Smooth muscle cell (in vitro differentiated cells): ENCODE measurements around the gene MYH14. TPM values are rescaled to one million over a fixed set of nuclear protein-coding genes. Genes with fewer than 3 reads are reported as not detected.
"Not testable (repeated sequence)": the region's sequence is repeated elsewhere in the genome, so short reads cannot be mapped to it uniquely, and the experiment has no call there.

Experiments used
- DNase-seq: peaks from one replicate; lab custom pipeline; 2025; ENCODE audit not compliant: unreplicated experiment; lab: John Stamatoyannopoulos, UW
- H2AFZ ChIP-seq: fragments of 200-600 bp; sonication (generic); 2 replicates; pipeline ENCODE4 v1.6.0; 2016; ENCODE audit warnings: antibody characterized with exemption, low read depth, mild to moderate bottlenecking
- H3F3A ChIP-seq: fragments of 200-600 bp; sonication (generic); 2 replicates; pipeline ENCODE4 v1.6.0; 2017; ENCODE audit warnings: antibody characterized with exemption, low read depth
- H3K27ac ChIP-seq: fragments of 200-600 bp; sonication (generic); 2 replicates; pipeline ENCODE4 v1.5.1; 2016; ENCODE audit warnings: low read depth, mild to moderate bottlenecking
- H3K27me3 ChIP-seq: fragments of 200-600 bp; sonication (generic); 2 replicates; pipeline ENCODE4 v1.6.1; 2016; ENCODE audit warnings: low read depth, mild to moderate bottlenecking
- H3K36me3 ChIP-seq: fragments of 200-600 bp; sonication (generic); 2 replicates; pipeline ENCODE4 v1.5.1; 2016; ENCODE audit warnings: low read depth
- H3K4me1 ChIP-seq: fragments of 200-600 bp; sonication (generic); 2 replicates; pipeline ENCODE4 v1.5.1; 2016; ENCODE audit warnings: low read depth
- H3K4me2 ChIP-seq: fragments of 200-600 bp; sonication (generic); 2 replicates; pipeline ENCODE4 v1.6.0; 2016; ENCODE audit warnings: mild to moderate bottlenecking
- H3K4me3 ChIP-seq: fragments of 200-600 bp; sonication (generic); 2 replicates; pipeline ENCODE4 v1.5.1; 2016; ENCODE audit warnings: mild to moderate bottlenecking
- H3K79me2 ChIP-seq: fragments of 200-600 bp; sonication (generic); 2 replicates; pipeline ENCODE4 v1.6.0; 2016; ENCODE audit warnings: low read depth, mild to moderate bottlenecking
- H3K9ac ChIP-seq: fragments of 200-600 bp; sonication (generic); 2 replicates; pipeline ENCODE4 v1.6.0; 2016; ENCODE audit warnings: low read depth
- H3K9me3 ChIP-seq: fragments of 200-600 bp; sonication (generic); replicated peaks from 2 replicates; pipeline ENCODE4 v1.5.1; 2016; ENCODE audit warnings: low read depth
- H4K20me1 ChIP-seq: fragments of 200-600 bp; sonication (generic); 2 replicates; pipeline ENCODE4 v1.6.0; 2016; ENCODE audit warnings: low read depth
- CTCF ChIP-seq: fragments of 200-600 bp; sonication (generic); IDR thresholded peaks from 2 replicates; pipeline ENCODE4 v1.5.1; 2017; ENCODE audit warnings: borderline replicate concordance, mild to moderate bottlenecking, antibody characterized with exemption; ENCODE audit not compliant: insufficient read depth, poor library complexity, severe bottlenecking
- WGBS: methylation state at CpG from one replicate; pipeline ENCODE4 v1.1.7; 2016; ENCODE audit warnings: low lambda C conversion rate; 5-methylcytosine and 5-hydroxymethylcytosine counted together
- polyA plus RNA-seq: library from polyadenylated mRNA; unstranded; fragments of >200 nt; fragmentation: Nextera tagmentation; extraction: Ambion mirVana; gene quantifications from 2 replicates; pipeline ENCODE4 v1.2.1, GENCODE V29; 2016
- total RNA-seq: library from RNA; depleted of rRNA; stranded (reverse); fragments of >200 nt; gene quantifications from 2 replicates; pipeline ENCODE4 v1.2.3, GENCODE V29; 2014

The MYH14 gene
- total and polyA plus RNA-seq, 2 experiments from 2014 or later = 7.5 to 30.6 TPM

DNA sequence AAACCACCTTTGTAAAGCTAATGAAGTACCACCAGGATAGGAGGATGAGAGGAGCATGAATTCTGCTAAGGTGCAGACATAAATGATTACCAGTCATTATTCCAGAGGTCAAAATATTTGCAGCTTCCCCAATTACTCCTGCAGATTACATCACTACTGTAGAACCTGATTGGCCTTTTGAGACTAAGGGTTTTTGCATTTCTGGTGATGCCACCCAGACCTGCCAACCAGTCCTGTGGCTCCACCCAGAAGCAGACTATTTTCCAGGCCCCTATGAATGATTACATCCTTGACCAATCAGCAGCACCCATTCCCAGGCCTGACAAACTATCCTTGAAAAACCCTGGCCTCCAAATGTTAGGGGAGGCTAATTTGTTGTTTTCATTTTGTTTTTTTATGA lies 136.9 kb downstream of the MYH14 start:
- no peaks in the 10 kb centered on the region for H3K36me3 ChIP-seq
- no peak overlapping the region for H2AFZ ChIP-seq
- H3K4me2 ChIP-seq = no peak overlapping the region
- H3F3A ChIP-seq = no peaks in the 10 kb centered on the region
- TF ChIP-seq CTCF = no peak
- no peak overlapping the region for H3K27ac ChIP-seq
- no peaks in the 10 kb centered on the region for H3K27me3 ChIP-seq
- no peak for DNase-seq
- no peaks in the 10 kb centered on the region for H3K79me2 ChIP-seq
- H3K9me3 ChIP-seq = no peaks in the 10 kb centered on the region
- no peaks in the 10 kb centered on the region for H3K4me1 ChIP-seq
- no peak overlapping the region for H3K9ac ChIP-seq
- no peak overlapping the region for H3K4me3 ChIP-seq
- no peaks in the 10 kb centered on the region for H4K20me1 ChIP-seq

GRCh38 chr19:50341091-50341564 lies 137.7 kb downstream of the MYH14 start:
- H3K27ac ChIP-seq = no peak overlapping the region
- WGBS = 98% methylated on average over 3 of the region's 3 CpGs
- no peak overlapping the region for H3K4me3 ChIP-seq
- no peaks in the 10 kb centered on the region for H3K27me3 ChIP-seq
- H2AFZ ChIP-seq = no peak overlapping the region
- H3K4me1 ChIP-seq = no peaks in the 10 kb centered on the region
- H3K9ac ChIP-seq = no peak overlapping the region
- no peaks in the 10 kb centered on the region for H3K9me3 ChIP-seq
- H3K4me2 ChIP-seq = no peak overlapping the region
- H4K20me1 ChIP-seq = no peaks in the 10 kb centered on the region
- no peaks in the 10 kb centered on the region for H3K79me2 ChIP-seq
- DNase-seq = no peak
- no peak for TF ChIP-seq CTCF
- no peaks in the 10 kb centered on the region for H3F3A ChIP-seq
- no peaks in the 10 kb centered on the region for H3K36me3 ChIP-seq

DNA sequence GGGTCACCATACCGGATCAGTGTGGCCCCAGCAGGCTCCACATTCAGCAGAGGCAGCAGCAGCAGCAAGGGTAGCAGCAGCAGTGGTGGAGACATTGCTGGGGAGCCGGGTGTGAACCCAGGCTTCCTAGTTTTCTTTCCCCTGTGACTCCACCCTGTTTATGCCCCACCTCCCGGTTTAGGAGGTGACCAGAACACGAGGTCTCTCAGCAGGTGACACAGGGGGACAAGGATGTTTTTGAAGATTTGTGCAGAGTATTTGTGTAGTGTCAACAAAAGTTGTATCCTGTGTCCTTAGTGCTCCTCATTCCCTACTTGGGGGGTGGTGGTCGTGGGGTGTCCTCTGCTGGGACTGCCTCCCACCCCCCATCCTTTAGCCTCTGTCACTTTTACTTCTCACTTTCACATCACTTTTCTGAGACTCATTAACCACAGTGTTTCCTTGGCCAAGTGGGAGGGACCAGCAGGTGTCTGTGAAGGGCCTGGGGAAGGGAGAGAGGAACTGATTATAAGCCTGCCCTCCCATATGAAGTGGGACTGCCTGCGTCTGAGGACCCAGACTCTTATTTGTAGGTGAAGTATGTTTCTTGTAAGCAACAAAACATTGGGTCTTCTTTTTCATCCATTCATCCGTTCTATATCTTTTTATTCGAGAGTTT lies 141.4 kb downstream of the MYH14 start:
- no peak overlapping the region for H3K27ac ChIP-seq
- H3F3A ChIP-seq = no peaks in the 10 kb centered on the region
- H3K79me2 ChIP-seq = no peaks in the 10 kb centered on the region
- no peak for TF ChIP-seq CTCF
- no peak overlapping the region for H2AFZ ChIP-seq
- no peak overlapping the region for H3K4me2 ChIP-seq
- H3K4me1 ChIP-seq = no peaks in the 10 kb centered on the region
- no peak overlapping the region for H3K4me3 ChIP-seq
- no peak for DNase-seq
- 88% methylated on average over 8 of the region's 8 CpGs for WGBS
- H3K27me3 ChIP-seq = no peaks in the 10 kb centered on the region
- H4K20me1 ChIP-seq = no peaks in the 10 kb centered on the region
- no peak overlapping the region for H3K9ac ChIP-seq
- H3K9me3 ChIP-seq = no peaks in the 10 kb centered on the region
- H3K36me3 ChIP-seq = no peaks in the 10 kb centered on the region

GRCh38 chr19:50347089-50347581 lies 143.7 kb downstream of the MYH14 start:
- not testable (repeated sequence) for H3K9me3 ChIP-seq, H3K27ac ChIP-seq, H3K36me3 ChIP-seq, H3F3A ChIP-seq, H3K4me2 ChIP-seq, H4K20me1 ChIP-seq, H3K79me2 ChIP-seq, H3K4me3 ChIP-seq, DNase-seq, H3K27me3 ChIP-seq, H2AFZ ChIP-seq, H3K9ac ChIP-seq, H3K4me1 ChIP-seq
- WGBS = 74% methylated on average over 8 of the region's 8 CpGs
